Peyer's patch (tissue), 4 donors: Measurements from ENCODE around the gene PAM. TPM values are rescaled to one million over a fixed set of nuclear protein-coding genes. Genes with fewer than 3 reads are reported as not detected.

ENCODE experiments used
- DNase-seq, 3 donors: peaks; one replicate each; pipeline ENCODE4 v3.0.0-alpha.2; 2017 to 2019
- H3K27ac ChIP-seq, 4 donors: fragments of 200-600 bp; sonication (generic); one replicate each; pipeline ENCODE4 v1.5.1; 2016 to 2019
- H3K27me3 ChIP-seq, 2 donors: fragments of 200-600 bp; sonication (generic); one replicate each; pipeline ENCODE4 v1.5.1; 2019
- H3K36me3 ChIP-seq, 3 donors: fragments of 200-600 bp; sonication (generic); one replicate each; pipeline ENCODE4 v1.5.1; 2016 to 2019
- H3K4me1 ChIP-seq, 4 donors: fragments of 200-600 bp; sonication (generic); one replicate each; pipeline ENCODE4 v1.5.1; 2016 to 2019
- H3K4me3 ChIP-seq, 4 donors: fragments of 200-600 bp; sonication (generic); 1 replicate in 3 of 4; 2 replicates in 1 of 4; pipeline ENCODE4 v1.5.1; 2016 to 2019; ENCODE audit warnings: mild to moderate bottlenecking in 1 of 4
- H3K9me3 ChIP-seq, 4 donors: fragments of 200-600 bp; sonication (generic); one replicate each; pipeline ENCODE4 v1.5.1; 2016 to 2019; ENCODE audit warnings: mild to moderate bottlenecking in 1 of 4
- POLR2A ChIP-seq, 2 donors: fragments of 450-650 bp; IDR thresholded peaks; one replicate each; pipeline ENCODE4 v1.5.1; 2017; ENCODE audit warnings: antibody characterized with exemption in 2 of 2, mild to moderate bottlenecking in 2 of 2, moderate library complexity in 2 of 2
- total RNA-seq, 4 donors: library from RNA; depleted of rRNA; stranded (reverse); fragments of >200 nt; gene quantifications; one replicate each; pipeline ENCODE4 v1.1.0, GENCODE V29; 2016
- TF ChIP-seq, protein P1 (sequence below), 6 experiments: fragments of 450-650 bp in 4 of 6; fragments of 200-600 bp in 2 of 6; sonication (generic) in 1 of 6; IDR thresholded peaks; one replicate each; pipeline ENCODE4 v1.5.1; 2017 to 2019; ENCODE audit warnings: antibody characterized with exemption in 6 of 6, mild to moderate bottlenecking in 3 of 6, moderate library complexity in 1 of 6

Gene PAM
- 100 to 1,000 TPM in 3 of 4 donors, 10 to 100 TPM in 1; 58.6 to 130 (median 109) TPM for total RNA-seq

- Histone ChIP-seq H3K36me3 (no peaks in the 10 kb centered on the region), H3K4me1 (peaks cover 0 to 9% (median 0%) of the 10 kb centered on the region in 4 donors), H3K27ac (peak within 1 kb of the TSS; percentile 56 to 86 (median 68)), H3K4me3 (peak within 1 kb of the TSS; percentile 62 to 87 (median 72)), H3K9me3 (no peaks in the 10 kb centered on the region), H3K27me3 (no peaks in the 10 kb centered on the region)
- DNase-seq = peak; percentile 64 to 88 (median 82)
- TF ChIP-seq, protein P1, sequence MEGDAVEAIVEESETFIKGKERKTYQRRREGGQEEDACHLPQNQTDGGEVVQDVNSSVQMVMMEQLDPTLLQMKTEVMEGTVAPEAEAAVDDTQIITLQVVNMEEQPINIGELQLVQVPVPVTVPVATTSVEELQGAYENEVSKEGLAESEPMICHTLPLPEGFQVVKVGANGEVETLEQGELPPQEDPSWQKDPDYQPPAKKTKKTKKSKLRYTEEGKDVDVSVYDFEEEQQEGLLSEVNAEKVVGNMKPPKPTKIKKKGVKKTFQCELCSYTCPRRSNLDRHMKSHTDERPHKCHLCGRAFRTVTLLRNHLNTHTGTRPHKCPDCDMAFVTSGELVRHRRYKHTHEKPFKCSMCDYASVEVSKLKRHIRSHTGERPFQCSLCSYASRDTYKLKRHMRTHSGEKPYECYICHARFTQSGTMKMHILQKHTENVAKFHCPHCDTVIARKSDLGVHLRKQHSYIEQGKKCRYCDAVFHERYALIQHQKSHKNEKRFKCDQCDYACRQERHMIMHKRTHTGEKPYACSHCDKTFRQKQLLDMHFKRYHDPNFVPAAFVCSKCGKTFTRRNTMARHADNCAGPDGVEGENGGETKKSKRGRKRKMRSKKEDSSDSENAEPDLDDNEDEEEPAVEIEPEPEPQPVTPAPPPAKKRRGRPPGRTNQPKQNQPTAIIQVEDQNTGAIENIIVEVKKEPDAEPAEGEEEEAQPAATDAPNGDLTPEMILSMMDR (IDR thresholded peaks at IDR 0.05) = peak in 1 of 6 experiments; percentile 2
- TF ChIP-seq POLR2A (IDR thresholded peaks at IDR 0.05) = peak in 1 of 2 donors; percentile 38
Measured at GRCh38 chr5:102754767-102755431, at the start of gene PAM. TSS of gene PAM (plus strand) at chr5:102755305. CDS start at chr5:102866196, 110,891 bp downstream.

GRCh38 chr5:102711525-102712385 is 43.4 kb upstream of the PAM start:
- no peaks in the 10 kb centered on the region for H3K4me1 ChIP-seq
- no peaks in the 10 kb centered on the region for H3K9me3 ChIP-seq
- DNase-seq = no peak
- no peaks in the 10 kb centered on the region for H3K36me3 ChIP-seq
- no peak overlapping the region for H3K4me3 ChIP-seq
- H3K27ac ChIP-seq = no peak overlapping the region
- no peaks in the 10 kb centered on the region for H3K27me3 ChIP-seq
- TF ChIP-seq POLR2A (IDR thresholded peaks at IDR 0.05) = no peak
- TF ChIP-seq, protein P1 (IDR thresholded peaks at IDR 0.05) = no peak

DNA sequence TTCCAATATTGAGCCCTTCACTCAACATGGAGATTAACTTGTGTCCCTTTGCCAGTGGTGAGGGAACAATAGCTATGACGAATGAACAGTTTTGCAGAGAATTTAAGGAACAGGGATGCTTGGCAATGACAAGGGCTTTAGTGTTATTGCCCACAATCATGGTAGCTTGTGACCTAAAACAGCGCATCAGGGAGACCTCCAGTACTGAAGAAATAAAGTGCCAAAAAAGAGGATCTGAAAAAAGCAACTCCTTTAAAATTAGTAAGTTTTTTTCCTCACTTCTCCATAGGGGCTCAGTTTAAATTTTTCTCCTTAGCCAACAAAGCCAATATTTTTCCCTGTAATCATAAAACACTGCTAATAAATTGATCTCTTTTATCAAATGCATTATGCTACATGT is 41.8 kb upstream of the PAM start:
- DNase-seq = no peak
- Histone ChIP-seq H3K27me3 (no peaks in the 10 kb centered on the region), H3K27ac (no peak overlapping the region), H3K9me3 (no peaks in the 10 kb centered on the region), H3K4me1 (no peaks in the 10 kb centered on the region), H3K36me3 (no peaks in the 10 kb centered on the region), H3K4me3 (no peak overlapping the region)
- TF ChIP-seq POLR2A (IDR thresholded peaks at IDR 0.05) = no peak
- TF ChIP-seq, protein P1 (IDR thresholded peaks at IDR 0.05) = no peak

DNA sequence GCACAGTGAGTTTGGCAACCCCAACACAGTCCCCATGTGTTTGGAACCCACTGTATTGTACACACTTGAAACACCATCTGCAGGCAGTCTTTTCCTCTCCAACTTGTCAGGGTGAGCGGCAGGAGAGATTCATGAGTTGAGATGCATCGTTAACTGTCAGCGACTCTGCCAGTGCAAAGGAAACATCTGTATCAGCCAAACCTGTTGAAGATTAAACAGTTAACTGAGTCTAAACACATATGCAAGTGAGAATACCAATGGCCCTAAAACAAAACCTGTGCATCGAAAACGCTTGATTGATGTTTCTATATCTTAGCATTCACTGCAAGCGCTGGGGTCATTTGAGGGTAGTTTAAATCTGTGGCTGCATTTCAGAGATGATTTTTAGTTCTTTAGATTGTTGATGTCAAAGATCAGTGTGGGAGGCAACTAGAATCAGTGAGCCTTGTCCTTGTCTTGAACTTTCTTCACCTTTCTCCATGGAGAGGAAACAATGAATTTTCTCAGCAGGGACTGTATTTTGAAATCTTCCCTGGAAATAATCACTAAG is 41.3 kb upstream of the PAM start:
- Histone ChIP-seq H3K27me3 (no peaks in the 10 kb centered on the region), H3K36me3 (no peaks in the 10 kb centered on the region), H3K27ac (no peak overlapping the region), H3K9me3 (no peaks in the 10 kb centered on the region), H3K4me1 (no peaks in the 10 kb centered on the region), H3K4me3 (no peak overlapping the region)
- TF ChIP-seq, protein P1 (IDR thresholded peaks at IDR 0.05) = no peak
- no peak for TF ChIP-seq POLR2A (IDR thresholded peaks at IDR 0.05)
- no peak for DNase-seq

DNA sequence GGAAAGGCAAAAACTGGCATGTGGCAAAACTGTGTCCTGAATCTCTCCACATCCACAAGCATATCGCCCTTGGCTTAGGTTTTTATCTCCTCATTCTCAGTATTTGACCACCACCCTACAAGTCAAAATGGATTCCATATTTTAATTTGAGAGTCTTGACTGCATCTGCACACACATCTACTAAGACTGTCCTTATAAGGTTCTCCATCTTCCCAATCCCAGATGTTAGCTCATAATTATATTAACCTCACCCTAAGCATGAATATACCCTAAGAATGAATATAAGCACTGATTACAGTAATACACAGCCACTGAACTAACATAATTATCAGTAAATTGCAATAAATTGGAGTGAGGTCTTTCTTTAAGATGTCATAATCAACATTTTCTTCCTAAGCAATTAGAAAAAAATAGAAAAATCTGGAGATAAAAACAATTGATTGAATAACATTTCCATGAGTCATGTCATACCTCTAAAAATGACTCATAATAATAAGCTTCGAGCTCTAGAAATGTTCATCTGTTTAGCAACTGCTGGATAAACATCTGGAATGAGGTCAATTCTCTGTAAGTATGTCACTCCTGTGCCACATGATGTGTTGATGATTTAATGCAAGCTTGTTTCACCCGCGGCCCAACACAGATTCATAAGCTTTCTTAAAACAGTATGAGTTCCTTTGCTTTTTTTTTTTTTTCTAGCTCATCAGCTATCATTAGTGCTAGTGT is 39.9 kb upstream of the PAM start:
- no peak for DNase-seq
- Histone ChIP-seq H3K36me3 (no peaks in the 10 kb centered on the region), H3K4me3 (no peak overlapping the region), H3K27me3 (no peaks in the 10 kb centered on the region), H3K27ac (no peak overlapping the region), H3K4me1 (no peaks in the 10 kb centered on the region), H3K9me3 (no peaks in the 10 kb centered on the region)
- TF ChIP-seq, protein P1 (IDR thresholded peaks at IDR 0.05) = no peak
- no peak for TF ChIP-seq POLR2A (IDR thresholded peaks at IDR 0.05)
